ENCODE measurements around the gene DARS2.

The DARS2 gene

DNA sequence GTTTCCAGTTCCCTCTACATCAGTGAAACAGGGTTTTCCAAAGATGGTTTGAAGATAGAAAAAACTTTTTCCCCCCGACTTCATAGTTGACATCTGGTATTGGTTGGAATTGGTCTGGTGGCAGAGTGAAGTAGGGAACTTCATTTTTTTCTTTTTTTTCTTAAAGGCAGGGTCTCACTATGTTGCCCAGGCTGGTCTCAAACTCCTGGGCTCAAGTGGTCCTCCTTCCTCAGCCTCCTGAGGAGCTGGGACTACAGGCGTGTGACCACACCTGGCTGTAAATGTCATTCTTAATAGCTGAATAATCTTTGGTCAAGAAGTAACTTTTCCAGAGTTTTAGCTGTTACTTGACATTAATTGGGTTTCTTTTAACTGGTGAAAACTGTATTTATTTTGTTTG is 65.4 kb downstream of the DARS2 start:
- Mint-ChIP-seq H3K36me3 (peaks cover 19% of the 10 kb centered on the region), H3K9me3 (no peaks in the 10 kb centered on the region), H3K27ac (no peak overlapping the region), H3K4me1 (peaks cover 15% of the 10 kb centered on the region), H3K4me3 (no peak overlapping the region)
- DNase-seq (ENCODE audit: low spot score in 2 of 2) = no peak
- no peak for ATAC-seq

DNA sequence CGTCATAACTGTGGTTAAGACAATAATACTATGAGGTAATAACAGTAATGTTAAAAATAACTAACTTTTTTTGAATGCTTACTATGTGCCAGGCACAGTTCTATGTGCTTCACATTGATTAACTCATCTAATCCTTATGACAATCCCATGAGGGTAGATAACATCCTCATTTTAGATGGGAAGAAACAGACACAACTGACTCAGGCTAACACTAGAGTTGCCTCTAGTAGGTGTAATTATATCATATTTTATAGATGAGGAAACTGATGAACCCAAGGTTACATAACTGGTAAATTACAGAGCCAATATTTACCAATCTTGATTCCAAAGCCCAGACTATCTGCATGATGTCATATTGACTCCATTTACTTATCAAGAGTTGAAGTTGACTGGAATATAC is 69.1 kb downstream of the DARS2 start:
- Mint-ChIP-seq H3K36me3 (peaks cover 7% of the 10 kb centered on the region), H3K4me3 (no peak overlapping the region), H3K9me3 (no peaks in the 10 kb centered on the region), H3K27ac (no peak overlapping the region), H3K4me1 (no peaks in the 10 kb centered on the region)
- no peak for DNase-seq (ENCODE audit: low spot score in 2 of 2)
- no peak for ATAC-seq

DNA sequence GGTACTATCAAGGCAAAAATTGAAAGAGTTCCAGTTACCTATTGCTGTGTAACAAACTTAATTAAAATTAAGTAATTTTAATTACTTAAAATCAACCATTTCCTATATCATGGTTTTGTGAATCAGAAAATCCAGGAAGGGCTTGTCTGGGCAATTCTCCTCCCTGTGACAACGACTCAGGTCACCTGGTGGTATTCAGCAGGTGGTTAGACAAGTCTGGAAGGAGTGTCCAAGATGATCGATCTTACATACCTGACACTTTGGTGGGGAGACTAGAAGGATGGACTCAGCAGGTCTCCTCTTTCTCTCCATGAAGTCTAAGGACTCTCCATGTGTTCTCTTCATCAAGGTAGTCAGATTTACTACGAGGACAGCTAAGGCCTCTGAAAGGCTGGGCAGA is 69.7 kb downstream of the DARS2 start:
- no peaks in the 10 kb centered on the region for H3K9me3 Mint-ChIP-seq
- ATAC-seq = no peak

DNA sequence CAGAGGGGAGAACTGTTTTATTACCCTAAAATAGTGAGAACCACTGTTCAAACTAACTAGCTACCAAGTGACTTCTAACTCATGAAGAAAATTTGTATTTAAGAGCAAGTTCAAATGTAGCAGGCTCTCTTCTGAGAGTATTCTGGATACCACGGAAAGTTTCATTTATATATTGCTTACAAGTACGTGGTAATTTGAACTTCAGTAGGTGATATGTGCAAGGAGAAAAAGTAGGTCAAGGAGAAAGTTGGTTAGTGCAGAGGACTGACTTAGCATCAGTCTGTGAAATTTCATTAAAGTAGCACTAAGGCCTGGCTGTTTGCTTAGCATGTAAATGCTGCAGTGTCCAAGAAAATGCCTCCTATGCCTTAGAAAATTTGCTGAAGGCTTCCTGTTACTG is 76.0 kb downstream of the DARS2 start:
- no peak overlapping the region for H3K4me3 Mint-ChIP-seq
- no peak overlapping the region for H3K27ac Mint-ChIP-seq
- no peaks in the 10 kb centered on the region for H3K36me3 Mint-ChIP-seq
- no peak for ATAC-seq
- no peaks in the 10 kb centered on the region for H3K4me1 Mint-ChIP-seq
- DNase-seq (ENCODE audit: low spot score in 2 of 2) = no peak
- no peaks in the 10 kb centered on the region for H3K9me3 Mint-ChIP-seq

More for the DNA sequence above, 69.7 kb downstream of the DARS2 start:
- Mint-ChIP-seq H3K4me3 (no peak overlapping the region), H3K4me1 (no peaks in the 10 kb centered on the region), H3K27ac (no peak overlapping the region), H3K36me3 (peaks cover 7% of the 10 kb centered on the region)
- DNase-seq (ENCODE audit: low spot score in 2 of 2) = no peak

DNA sequence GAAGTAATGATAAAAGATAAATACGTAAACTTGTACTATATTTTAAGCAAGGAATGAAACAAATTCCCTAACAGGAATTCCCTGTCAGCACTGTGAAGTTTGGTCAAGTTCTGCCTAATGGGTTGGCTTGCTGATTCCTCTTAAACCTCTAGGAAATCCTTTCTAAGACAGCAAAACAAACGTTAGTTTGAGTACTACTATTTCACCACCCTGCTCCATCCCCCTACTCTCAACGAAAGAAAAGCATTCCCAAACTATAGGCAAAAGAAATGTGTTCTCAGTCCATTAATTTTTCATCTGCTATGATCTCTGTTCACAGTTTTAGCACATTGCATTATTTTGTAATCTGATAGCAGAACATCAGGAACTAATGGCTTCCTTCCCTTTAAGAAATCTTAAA is 76.5 kb downstream of the DARS2 start:
- Mint-ChIP-seq H3K36me3 (no peaks in the 10 kb centered on the region), H3K4me3 (no peak overlapping the region), H3K27ac (no peak overlapping the region), H3K4me1 (no peaks in the 10 kb centered on the region), H3K9me3 (no peaks in the 10 kb centered on the region)
- no peak for DNase-seq (ENCODE audit: low spot score in 2 of 2)
- no peak for ATAC-seq

DNA sequence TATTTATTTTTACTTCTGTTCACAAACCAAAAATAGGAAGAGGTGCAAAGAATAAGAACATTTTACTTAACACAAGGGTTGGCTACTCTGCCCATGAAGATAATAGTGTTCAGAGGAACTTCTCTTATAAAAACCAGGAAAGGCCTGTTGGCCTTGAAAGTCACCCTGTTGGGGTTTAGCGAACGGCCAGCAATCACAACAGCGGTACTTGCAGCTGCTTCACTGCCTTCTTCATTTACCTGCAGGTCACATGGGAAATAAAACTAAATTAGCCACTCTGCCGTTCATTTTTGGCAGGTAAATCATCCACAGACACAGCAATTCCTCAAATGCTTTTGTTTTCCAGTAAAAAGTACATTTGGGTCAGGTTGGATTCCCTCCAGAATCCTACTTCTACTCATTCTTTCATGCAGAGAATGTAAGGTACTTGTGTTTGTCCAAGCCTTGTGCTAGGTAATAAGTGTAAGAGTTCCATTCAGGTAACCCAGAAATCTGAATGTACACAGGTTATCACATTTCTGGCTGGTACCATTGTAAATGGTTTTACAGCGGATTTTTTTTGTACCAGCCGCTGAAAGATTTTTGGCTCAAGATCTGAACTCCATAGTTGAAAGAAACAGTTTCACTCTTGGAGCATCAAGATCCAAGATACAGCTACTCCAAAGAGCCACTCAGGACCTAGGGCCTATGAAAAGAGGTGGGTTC is 79.5 kb downstream of the DARS2 start:
- no peak for DNase-seq (ENCODE audit: low spot score in 2 of 2)
- Mint-ChIP-seq H3K4me3 (no peak overlapping the region), H3K9me3 (no peaks in the 10 kb centered on the region), H3K4me1 (no peaks in the 10 kb centered on the region), H3K27ac (no peak overlapping the region), H3K36me3 (no peaks in the 10 kb centered on the region)
- no peak for ATAC-seq

All from stimulated activated effector memory CD8-positive, alpha-beta T cell treated with anti-CD3 and anti-CD28 coated beads, Interleukin-12 subunit alpha, Interleukin-12 subunit beta, amount 100 ng/mL, for 72 hours (primary cell).